CD4-positive, alpha-beta T cell treated with Interleukin-10 for 1 hour (primary cell): ENCODE measurements around the gene TACR1.
"Not testable (repeated sequence)": the region's sequence is repeated elsewhere in the genome, so short reads cannot be mapped to it uniquely, and the experiment has no call there.

Experiments used
- DNase-seq: peaks from one replicate; pipeline ENCODE4 v3.0.0-alpha.2; 2020

The TACR1 gene

GRCh38 chr2:75199428-75200011 is at the start of gene TACR1:
TSS of gene TACR1 (minus strand) at chr2:75199520. CDS start at chr2:75198934, 586 bp downstream.
- peak; percentile 42 for DNase-seq

- DNase-seq: not testable (repeated sequence)
These were observed 49.3 kb upstream of the TACR1 start for GRCh38 chr2:75248581-75248980.

- DNase-seq: no peak
These were observed 47.3 kb upstream of the TACR1 start for GRCh38 chr2:75246441-75247167.

- DNase-seq: no peak
These were observed 43.9 kb upstream of the TACR1 start for GRCh38 chr2:75243219-75243618.

GRCh38 chr2:75241696-75242095 is 42.4 kb upstream of the TACR1 start:
- DNase-seq: no peak

GRCh38 chr2:75238670-75239330 is 39.5 kb upstream of the TACR1 start:
- DNase-seq: no peak

- DNase-seq: no peak
These were observed 38.0 kb upstream of the TACR1 start for GRCh38 chr2:75237296-75237695.

- no peak for DNase-seq
These were observed 34.6 kb upstream of the TACR1 start for GRCh38 chr2:75233965-75234364.

GRCh38 chr2:75226617-75227016 is 27.3 kb upstream of the TACR1 start:
- no peak for DNase-seq

GRCh38 chr2:75226099-75226498 is 26.8 kb upstream of the TACR1 start:
- no peak for DNase-seq

- no peak for DNase-seq
These were observed 25.3 kb upstream of the TACR1 start for GRCh38 chr2:75224636-75225094.

GRCh38 chr2:75222527-75222926 is 23.2 kb upstream of the TACR1 start:
- no peak for DNase-seq

- no peak for DNase-seq
These were observed 22.5 kb upstream of the TACR1 start for GRCh38 chr2:75221862-75222261.

GRCh38 chr2:75219213-75219612 is 19.9 kb upstream of the TACR1 start:
- not testable (repeated sequence) for DNase-seq

GRCh38 chr2:75211266-75211770 is 12.0 kb upstream of the TACR1 start:
- DNase-seq: peak; percentile 15

- no peak for DNase-seq
These were observed 11.1 kb upstream of the TACR1 start for GRCh38 chr2:75210409-75210808.

GRCh38 chr2:75208738-75209137 is 9.4 kb upstream of the TACR1 start:
- no peak for DNase-seq

- no peak for DNase-seq
These were observed 5.5 kb upstream of the TACR1 start for GRCh38 chr2:75204833-75205232.

GRCh38 chr2:75202359-75202758 is 3.0 kb upstream of the TACR1 start:
- no peak for DNase-seq

GRCh38 chr2:75200140-75201096 is 1.1 kb upstream of the TACR1 start:
- no peak for DNase-seq

GRCh38 chr2:75195076-75195691 is 4.1 kb downstream of the TACR1 start:
- DNase-seq: no peak

GRCh38 chr2:75194184-75194868 is 5.0 kb downstream of the TACR1 start:
- DNase-seq: no peak
